Upper lobe of left lung (tissue), 6 donors: Measurements from ENCODE around the gene MRPL55. TPM values are rescaled to one million over a fixed set of nuclear protein-coding genes. Genes with fewer than 3 reads are reported as not detected.

Experiments
- ATAC-seq, 2 donors: fragments of 200-7000 bp; cut with Tn5 transposase; one replicate each; pipeline ENCODE4 v1.9.1; 2022; ENCODE audit warnings: mild to moderate bottlenecking in 2 of 2, moderate library complexity in 2 of 2; ENCODE audit not compliant: low FRiP score in 2 of 2
- DNase-seq, 2 donors: peaks; one replicate each; pipeline ENCODE4 v3.0.0-alpha.2; 2019 to 2020
- H3K27ac ChIP-seq, 4 donors: fragments of 200-600 bp; sonication (generic); one replicate each; pipeline ENCODE4 v1.5.1; 2016 to 2019
- H3K27me3 ChIP-seq, 4 donors: fragments of 200-600 bp; sonication (generic); one replicate each; pipeline ENCODE4 v1.5.1; 2017 to 2019
- H3K36me3 ChIP-seq, 4 donors: fragments of 200-600 bp; sonication (generic); one replicate each; pipeline ENCODE4 v1.5.1; 2016 to 2019
- H3K4me1 ChIP-seq, 4 donors: fragments of 200-600 bp; sonication (generic); one replicate each; pipeline ENCODE4 v1.5.1; 2018 to 2019
- H3K4me3 ChIP-seq, 4 donors: fragments of 200-600 bp; sonication (generic); one replicate each; pipeline ENCODE4 v1.5.1; 2017 to 2019; ENCODE audit warnings: mild to moderate bottlenecking in 2 of 4, moderate library complexity in 1 of 4
- H3K9me3 ChIP-seq, 4 donors: fragments of 200-600 bp; sonication (generic); one replicate each; pipeline ENCODE4 v1.5.1; 2018 to 2019
- EP300 ChIP-seq, 4 donors: sonication (generic); formaldehyde crosslinking; IDR thresholded peaks; one replicate each; pipeline ENCODE4 v1.5.1; 2017; ENCODE audit warnings: antibody characterized with exemption in 4 of 4, control low read depth in 2 of 4
- POLR2A ChIP-seq, 4 donors: fragments of 450-650 bp; IDR thresholded peaks; one replicate each; pipeline ENCODE4 v1.5.1; 2016 to 2017; ENCODE audit warnings: antibody characterized with exemption in 4 of 4, mild to moderate bottlenecking in 2 of 4
- POLR2AphosphoS5 ChIP-seq, 2 donors: sonication (generic); formaldehyde crosslinking; IDR thresholded peaks; one replicate each; pipeline ENCODE4 v1.5.1; 2017; ENCODE audit warnings: antibody characterized with exemption in 2 of 2
- WGBS, 2 donors: methylation state at CpG; one replicate each; pipeline ENCODE4 v1.1.5; 2017 to 2018; 5-methylcytosine and 5-hydroxymethylcytosine counted together
- total RNA-seq, 6 donors: library from RNA; depleted of rRNA in 4 of 6; stranded (reverse); fragments of >200 nt in 4 of 6; gene quantifications; one replicate each; pipeline versions ENCODE4 v1.1.0 to v1.2.1, GENCODE V29; 2016 to 2021
- TF ChIP-seq, protein P1 (sequence below), 6 experiments: fragments of 450-650 bp in 4 of 6; fragments of 200-600 bp in 2 of 6; sonication (generic) in 2 of 6; IDR thresholded peaks; one replicate each; pipeline ENCODE4 v1.5.1; 2016 to 2019; ENCODE audit warnings: antibody characterized with exemption in 6 of 6
- donor health status: DM: no; HTN: no; CAD: no; lungs with moderate emphysema.
- donor health status: DM: no; HTN: yes; CAD: no; lungs with severe emphysema.

MRPL55 gene
- total RNA-seq, 6 donors from 2014 or later = 42.4 to 161 (median 60.1) TPM

DNA sequence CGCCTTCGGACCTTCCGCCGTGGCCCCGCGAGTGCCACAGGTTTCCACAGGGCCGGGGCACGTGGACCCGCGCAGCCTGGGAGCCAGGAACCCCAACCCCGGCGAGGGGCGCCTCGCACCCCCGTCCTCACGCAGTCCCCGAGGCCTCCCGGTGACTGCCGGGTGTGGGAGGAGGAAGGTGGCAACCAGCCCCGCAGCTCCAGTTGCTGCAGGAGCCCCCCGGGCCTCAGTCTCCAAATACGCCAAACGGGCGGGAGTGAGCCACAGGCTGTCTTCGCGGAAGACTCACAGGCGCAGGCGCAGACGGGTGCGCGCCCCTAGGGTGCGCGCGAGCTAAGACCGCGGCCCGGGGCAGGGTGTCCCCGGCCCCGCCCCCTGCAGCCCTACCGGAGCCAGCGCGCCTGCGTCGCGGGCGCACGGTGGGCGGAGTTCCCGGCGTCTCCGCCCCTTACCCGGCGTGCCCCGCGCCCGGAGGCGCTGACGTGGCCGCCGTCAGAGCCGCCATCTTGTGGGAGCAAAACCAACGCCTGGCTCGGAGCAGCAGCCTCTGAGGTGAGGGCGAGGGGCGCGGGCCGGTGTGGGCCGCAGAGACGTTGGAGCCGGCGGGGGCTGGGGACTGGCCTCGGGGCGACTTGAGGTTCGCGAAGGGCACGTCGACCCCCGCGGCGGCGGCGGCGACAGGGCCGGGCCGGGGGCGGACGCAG lies 26.7 kb downstream of the MRPL55 start, which contains the start of gene ARF1:
Gene ARF1, plus strand, starts transcription at position 495 of the 704 bp plus-strand sequence. CDS start 14,407 bp downstream, outside the sequence.
- no peaks in the 10 kb centered on the region for H3K9me3 ChIP-seq
- TF ChIP-seq POLR2AphosphoS5 (IDR thresholded peaks at IDR 0.05) (peak; percentile 91 to 94), EP300 (IDR thresholded peaks at IDR 0.05) (no peak), POLR2A (IDR thresholded peaks at IDR 0.05) (peak in 3 of 4 donors; percentile 63 to 97 (median 97))
- TF ChIP-seq, protein P1, sequence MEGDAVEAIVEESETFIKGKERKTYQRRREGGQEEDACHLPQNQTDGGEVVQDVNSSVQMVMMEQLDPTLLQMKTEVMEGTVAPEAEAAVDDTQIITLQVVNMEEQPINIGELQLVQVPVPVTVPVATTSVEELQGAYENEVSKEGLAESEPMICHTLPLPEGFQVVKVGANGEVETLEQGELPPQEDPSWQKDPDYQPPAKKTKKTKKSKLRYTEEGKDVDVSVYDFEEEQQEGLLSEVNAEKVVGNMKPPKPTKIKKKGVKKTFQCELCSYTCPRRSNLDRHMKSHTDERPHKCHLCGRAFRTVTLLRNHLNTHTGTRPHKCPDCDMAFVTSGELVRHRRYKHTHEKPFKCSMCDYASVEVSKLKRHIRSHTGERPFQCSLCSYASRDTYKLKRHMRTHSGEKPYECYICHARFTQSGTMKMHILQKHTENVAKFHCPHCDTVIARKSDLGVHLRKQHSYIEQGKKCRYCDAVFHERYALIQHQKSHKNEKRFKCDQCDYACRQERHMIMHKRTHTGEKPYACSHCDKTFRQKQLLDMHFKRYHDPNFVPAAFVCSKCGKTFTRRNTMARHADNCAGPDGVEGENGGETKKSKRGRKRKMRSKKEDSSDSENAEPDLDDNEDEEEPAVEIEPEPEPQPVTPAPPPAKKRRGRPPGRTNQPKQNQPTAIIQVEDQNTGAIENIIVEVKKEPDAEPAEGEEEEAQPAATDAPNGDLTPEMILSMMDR (IDR thresholded peaks at IDR 0.05) = peak in 5 of 6 experiments; percentile 16 to 65 (median 61)
- WGBS, 2 donors = 0% methylated on average over 8 to 14 of the region's 87 CpGs
- H3K4me1 ChIP-seq = peaks cover 43 to 53% (median 48%) of the 10 kb centered on the region in 4 donors
- H3K27me3 ChIP-seq = no peaks in the 10 kb centered on the region
- peak within 1 kb of the TSS; percentile 99 to 100 (median 99) for H3K27ac ChIP-seq
- peak within 1 kb of the TSS; percentile 75 to 93 (median 79) for H3K4me3 ChIP-seq
- ATAC-seq (peak; percentile 96 to 97), DNase-seq (peak; percentile 95 to 99)
- H3K36me3 ChIP-seq = no peaks in the 10 kb centered on the region

DNA sequence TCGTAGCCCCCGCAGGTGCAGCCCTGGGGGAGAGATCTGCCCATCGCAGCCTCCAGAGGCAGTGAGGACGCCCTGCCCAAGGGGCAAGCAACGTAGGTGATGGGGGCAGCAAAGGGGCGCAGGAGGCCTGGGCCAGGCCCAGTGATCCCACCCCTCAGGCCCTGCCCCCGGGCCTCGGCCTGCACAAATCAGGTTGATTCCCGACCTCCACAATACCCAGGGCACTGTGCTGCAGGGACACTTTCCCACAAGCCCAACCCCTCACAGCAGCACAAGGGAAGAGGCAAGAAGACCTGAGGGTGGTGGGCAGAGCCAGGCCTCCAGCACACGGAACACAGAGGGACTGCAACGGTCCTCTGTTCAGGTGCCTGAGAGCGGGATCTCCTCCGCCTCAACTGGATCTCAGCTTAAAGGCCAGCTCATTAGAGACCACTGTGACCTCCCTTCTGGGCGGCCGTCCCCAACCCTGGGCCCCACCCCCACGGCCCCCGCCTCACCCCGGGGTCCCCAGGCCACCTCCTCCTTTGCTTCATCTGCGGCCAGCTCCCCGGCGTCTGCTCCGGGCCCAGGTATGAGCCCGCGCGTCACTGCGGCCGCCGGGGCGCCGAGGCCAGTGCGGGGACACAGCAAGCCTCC lies 27.4 kb downstream of the MRPL55 start:
- 24 to 40% methylated on average over 3 to 14 of the region's 31 CpGs for WGBS, 2 donors
- peak in 1 of 2 donors; percentile 93 for DNase-seq
- peak overlapping the region; percentile 75 to 93 (median 79) for H3K4me3 ChIP-seq
- no peaks in the 10 kb centered on the region for H3K27me3 ChIP-seq
- peak in 1 of 2 donors; percentile 0 for ATAC-seq
- peak overlapping the region; percentile 99 to 100 (median 99) for H3K27ac ChIP-seq
- no peak for TF ChIP-seq POLR2AphosphoS5 (IDR thresholded peaks at IDR 0.05)
- TF ChIP-seq POLR2A (IDR thresholded peaks at IDR 0.05) = no peak
- no peak for TF ChIP-seq EP300 (IDR thresholded peaks at IDR 0.05)
- TF ChIP-seq, protein P1 (IDR thresholded peaks at IDR 0.05) = no peak
- H3K36me3 ChIP-seq = no peaks in the 10 kb centered on the region
- no peaks in the 10 kb centered on the region for H3K9me3 ChIP-seq
- H3K4me1 ChIP-seq = peaks cover 36 to 46% (median 41%) of the 10 kb centered on the region in 4 donors

DNA sequence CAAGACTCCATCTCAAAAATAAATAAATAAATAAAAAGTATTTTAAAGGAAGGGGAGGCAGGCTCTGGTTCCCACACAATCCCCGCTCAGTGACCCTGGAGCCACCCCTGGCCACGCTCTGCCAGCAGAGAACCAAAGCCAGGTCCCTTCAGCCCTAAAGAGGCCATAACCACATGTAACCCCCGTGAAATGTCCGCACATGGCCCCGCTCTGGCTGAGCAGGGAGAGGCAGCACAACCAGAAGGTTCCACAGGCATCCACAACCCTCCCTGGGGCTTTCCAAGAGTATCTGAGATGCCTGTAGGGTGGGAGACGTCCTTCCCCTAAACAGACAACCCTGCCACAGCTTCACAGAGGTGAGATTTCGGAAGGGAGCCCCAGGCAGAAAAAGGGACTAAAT lies 28.0 kb downstream of the MRPL55 start:
- H3K27ac ChIP-seq = peak overlapping the region in 2 of 4 donors; percentile 99 to 100
- H3K4me1 ChIP-seq = peaks cover 30 to 40% (median 36%) of the 10 kb centered on the region in 4 donors
- TF ChIP-seq POLR2AphosphoS5 (IDR thresholded peaks at IDR 0.05) = no peak
- TF ChIP-seq, protein P1 (IDR thresholded peaks at IDR 0.05) = no peak
- TF ChIP-seq EP300 (IDR thresholded peaks at IDR 0.05) = no peak
- TF ChIP-seq POLR2A (IDR thresholded peaks at IDR 0.05) = no peak
- no peaks in the 10 kb centered on the region for H3K36me3 ChIP-seq
- H3K27me3 ChIP-seq = no peaks in the 10 kb centered on the region
- no peak for DNase-seq
- 80 to 86% methylated on average over 7 of the region's 7 CpGs for WGBS, 2 donors
- ATAC-seq = no peak
- no peaks in the 10 kb centered on the region for H3K9me3 ChIP-seq
- peak overlapping the region in 3 of 4 donors; percentile 75 to 93 (median 83) for H3K4me3 ChIP-seq

GRCh38 chr1:228079601-228080263 lies 29.4 kb downstream of the MRPL55 start:
- Histone ChIP-seq H3K4me1 (peaks cover 16 to 34% (median 22%) of the 10 kb centered on the region in 4 donors), H3K27ac (no peak overlapping the region), H3K9me3 (no peaks in the 10 kb centered on the region), H3K27me3 (no peaks in the 10 kb centered on the region), H3K4me3 (no peak overlapping the region), H3K36me3 (no peaks in the 10 kb centered on the region)
- DNase-seq (no peak), ATAC-seq (no peak)
- WGBS, 2 donors = 93 to 100% methylated on average over 1 to 7 of the region's 7 CpGs
- TF ChIP-seq EP300 (IDR thresholded peaks at IDR 0.05) (no peak), POLR2A (IDR thresholded peaks at IDR 0.05) (no peak), POLR2AphosphoS5 (IDR thresholded peaks at IDR 0.05) (no peak)
- TF ChIP-seq, protein P1 (IDR thresholded peaks at IDR 0.05) = no peak
